ENCODE data around the gene MRPL38. TPM values are rescaled to one million over a fixed set of nuclear protein-coding genes. Genes with fewer than 3 reads are reported as not detected.

The MRPL38 gene
- total RNA-seq, 1 donor from 2014 or later: 65.6 TPM

DNA sequence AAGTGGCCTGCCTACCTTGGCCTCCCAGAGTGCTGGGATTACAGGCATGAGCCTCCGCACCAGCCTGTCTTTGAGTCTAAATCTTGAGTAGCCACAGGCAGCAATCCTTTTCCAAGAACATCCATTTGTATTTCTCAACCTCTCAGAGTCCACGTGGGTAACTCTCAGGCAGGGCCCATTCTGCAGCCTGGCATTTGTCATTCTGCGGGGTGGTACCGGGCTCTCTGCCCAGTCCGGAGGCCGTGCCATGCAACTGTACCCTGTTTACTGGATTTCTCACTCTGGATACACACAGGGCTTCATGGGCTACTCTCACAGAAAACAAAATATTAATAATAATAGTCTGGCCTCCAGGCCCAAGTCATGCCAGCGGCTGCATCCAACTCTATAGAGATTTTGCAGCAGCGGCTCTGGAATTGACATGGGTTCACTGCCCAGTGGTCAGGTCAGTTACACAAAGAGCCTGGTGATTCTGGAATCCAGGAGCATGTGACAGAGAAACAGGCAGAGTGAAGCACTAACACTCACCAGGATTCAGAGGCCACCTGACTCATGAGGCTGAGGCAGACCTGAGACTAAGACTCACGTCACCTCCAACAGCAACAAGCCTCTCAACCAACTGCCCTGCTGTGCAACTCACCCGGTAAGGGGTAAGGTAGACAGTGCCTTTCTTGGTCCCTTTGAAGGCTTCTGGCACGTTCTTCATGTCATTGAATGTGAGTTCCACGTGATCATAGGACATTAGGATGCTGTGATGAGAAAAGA, 53.6 kb downstream of the MRPL38 start:
- DNase-seq (ENCODE audit: low read depth) (peak; percentile 63), FAIRE-seq (no peak)
- Histone ChIP-seq H3K9me3 (ENCODE audit: insufficient read depth, low read depth, low read length) (no peaks in the 10 kb centered on the region), H3K4me1 (ENCODE audit: insufficient read depth, low read length) (peaks cover 31% of the 10 kb centered on the region), H3K4me2 (ENCODE audit: low read length) (no peak overlapping the region), H3K4me3 (ENCODE audit: insufficient read depth, low read depth, low read length) (no peak overlapping the region), H3K79me2 (ENCODE audit: insufficient read depth, low read length) (peaks cover 7% of the 10 kb centered on the region), H3K27ac (ENCODE audit: low read depth, low read length) (peak overlapping the region; percentile 67), H3K9ac (ENCODE audit: low read length) (peak overlapping the region; percentile 54), H3K27me3 (ENCODE audit: insufficient read depth, low read length) (no peaks in the 10 kb centered on the region), H3K36me3 (ENCODE audit: insufficient read depth, low read length) (peaks cover 10% of the 10 kb centered on the region), H4K20me1 (ENCODE audit: insufficient read depth, low read length) (peaks cover 6% of the 10 kb centered on the region), H2AFZ (ENCODE audit: low read depth, low read length) (no peak overlapping the region)
- no peak overlapping the region for H3K4me3 Mint-ChIP-seq (ENCODE audit: unreplicated experiment)
- H3K36me3 Mint-ChIP-seq (ENCODE audit: low read depth, unreplicated experiment): peaks cover 21% of the 10 kb centered on the region
- H3K4me1 Mint-ChIP-seq (ENCODE audit: low read depth, unreplicated experiment): peaks cover 9% of the 10 kb centered on the region
- no peaks in the 10 kb centered on the region for H3K27me3 Mint-ChIP-seq (ENCODE audit: low read depth, unreplicated experiment)
- no peak overlapping the region for H3K27ac Mint-ChIP-seq (ENCODE audit: unreplicated experiment)
- TF ChIP-seq EZH2 (IDR thresholded peaks at IDR 0.05; ENCODE audit: insufficient read depth, low read length): no peak
- TF ChIP-seq, protein P1, sequence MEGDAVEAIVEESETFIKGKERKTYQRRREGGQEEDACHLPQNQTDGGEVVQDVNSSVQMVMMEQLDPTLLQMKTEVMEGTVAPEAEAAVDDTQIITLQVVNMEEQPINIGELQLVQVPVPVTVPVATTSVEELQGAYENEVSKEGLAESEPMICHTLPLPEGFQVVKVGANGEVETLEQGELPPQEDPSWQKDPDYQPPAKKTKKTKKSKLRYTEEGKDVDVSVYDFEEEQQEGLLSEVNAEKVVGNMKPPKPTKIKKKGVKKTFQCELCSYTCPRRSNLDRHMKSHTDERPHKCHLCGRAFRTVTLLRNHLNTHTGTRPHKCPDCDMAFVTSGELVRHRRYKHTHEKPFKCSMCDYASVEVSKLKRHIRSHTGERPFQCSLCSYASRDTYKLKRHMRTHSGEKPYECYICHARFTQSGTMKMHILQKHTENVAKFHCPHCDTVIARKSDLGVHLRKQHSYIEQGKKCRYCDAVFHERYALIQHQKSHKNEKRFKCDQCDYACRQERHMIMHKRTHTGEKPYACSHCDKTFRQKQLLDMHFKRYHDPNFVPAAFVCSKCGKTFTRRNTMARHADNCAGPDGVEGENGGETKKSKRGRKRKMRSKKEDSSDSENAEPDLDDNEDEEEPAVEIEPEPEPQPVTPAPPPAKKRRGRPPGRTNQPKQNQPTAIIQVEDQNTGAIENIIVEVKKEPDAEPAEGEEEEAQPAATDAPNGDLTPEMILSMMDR (IDR thresholded peaks at IDR 0.05; ENCODE audit: insufficient read depth, low read depth, low read length): no peak
- no peaks in the 10 kb centered on the region for H3K9me3 Mint-ChIP-seq (ENCODE audit: unreplicated experiment)

DNA sequence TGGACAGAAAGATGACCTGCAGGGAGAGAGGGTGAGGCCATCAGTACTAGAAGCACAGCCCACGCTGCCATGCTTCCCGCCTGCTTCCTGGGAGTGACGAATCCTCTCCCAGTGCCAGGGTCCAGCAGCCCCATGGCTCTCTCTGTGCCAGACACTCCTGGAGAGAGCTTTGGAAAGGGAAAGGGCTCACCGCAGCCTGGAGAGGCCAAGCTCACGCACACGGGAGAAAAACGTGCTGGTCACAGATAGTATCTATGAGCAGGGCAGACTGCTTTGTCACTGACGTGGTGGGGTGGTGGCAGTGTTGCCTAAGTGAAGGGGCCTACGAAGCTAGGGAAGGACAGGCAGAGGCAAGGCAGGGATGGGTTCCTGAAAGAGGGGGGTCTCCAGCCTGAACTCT, 55.0 kb downstream of the MRPL38 start:
- no peak overlapping the region for H3K27ac ChIP-seq (ENCODE audit: low read depth, low read length)
- H3K4me1 Mint-ChIP-seq (ENCODE audit: low read depth, unreplicated experiment): peaks cover 14% of the 10 kb centered on the region
- no peaks in the 10 kb centered on the region for H3K9me3 Mint-ChIP-seq (ENCODE audit: unreplicated experiment)
- no peak overlapping the region for H3K9ac ChIP-seq (ENCODE audit: low read length)
- H3K4me2 ChIP-seq (ENCODE audit: low read length): no peak overlapping the region
- no peaks in the 10 kb centered on the region for H3K27me3 Mint-ChIP-seq (ENCODE audit: low read depth, unreplicated experiment)
- peaks cover 10% of the 10 kb centered on the region for H3K36me3 ChIP-seq (ENCODE audit: insufficient read depth, low read length)
- H4K20me1 ChIP-seq (ENCODE audit: insufficient read depth, low read length): peaks cover 6% of the 10 kb centered on the region
- H3K27me3 ChIP-seq (ENCODE audit: insufficient read depth, low read length): no peaks in the 10 kb centered on the region
- peaks cover 36% of the 10 kb centered on the region for H3K4me1 ChIP-seq (ENCODE audit: insufficient read depth, low read length)
- no peak overlapping the region for H3K27ac Mint-ChIP-seq (ENCODE audit: unreplicated experiment)
- peaks cover 25% of the 10 kb centered on the region for H3K36me3 Mint-ChIP-seq (ENCODE audit: low read depth, unreplicated experiment)
- no peak for TF ChIP-seq EZH2 (IDR thresholded peaks at IDR 0.05; ENCODE audit: insufficient read depth, low read length)
- TF ChIP-seq, protein P1 (IDR thresholded peaks at IDR 0.05; ENCODE audit: insufficient read depth, low read depth, low read length): no peak
- no peaks in the 10 kb centered on the region for H3K9me3 ChIP-seq (ENCODE audit: insufficient read depth, low read depth, low read length)
- H3K79me2 ChIP-seq (ENCODE audit: insufficient read depth, low read length): peaks cover 7% of the 10 kb centered on the region
- no peak overlapping the region for H3K4me3 ChIP-seq (ENCODE audit: insufficient read depth, low read depth, low read length)
- no peak overlapping the region for H3K4me3 Mint-ChIP-seq (ENCODE audit: unreplicated experiment)
- no peak for FAIRE-seq
- no peak for DNase-seq (ENCODE audit: low read depth)
- no peak overlapping the region for H2AFZ ChIP-seq (ENCODE audit: low read depth, low read length)

DNA sequence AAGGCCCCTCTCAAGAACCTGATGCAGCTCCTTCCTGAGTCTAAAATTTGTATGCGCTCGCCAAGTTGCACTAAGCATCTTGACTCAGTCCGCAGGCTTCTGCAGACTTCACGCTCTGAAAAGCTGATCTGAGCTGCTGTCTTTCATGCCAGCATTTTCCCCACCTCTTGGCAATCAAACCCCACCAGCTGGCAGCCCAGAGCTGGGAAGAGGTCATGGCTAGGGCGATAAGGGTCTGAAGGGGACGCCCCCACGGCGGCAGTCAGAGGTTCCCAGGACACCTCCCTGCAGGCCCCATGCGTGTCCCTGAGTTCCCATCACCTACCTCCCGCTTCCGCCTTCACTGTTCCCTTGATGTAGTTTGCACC, 55.4 kb downstream of the MRPL38 start:
- no peak overlapping the region for H3K27ac ChIP-seq (ENCODE audit: low read depth, low read length)
- H3K4me2 ChIP-seq (ENCODE audit: low read length): no peak overlapping the region
- peaks cover 33% of the 10 kb centered on the region for H3K4me1 ChIP-seq (ENCODE audit: insufficient read depth, low read length)
- TF ChIP-seq EZH2 (IDR thresholded peaks at IDR 0.05; ENCODE audit: insufficient read depth, low read length): no peak
- TF ChIP-seq, protein P1 (IDR thresholded peaks at IDR 0.05; ENCODE audit: insufficient read depth, low read depth, low read length): no peak
- no peak overlapping the region for H3K9ac ChIP-seq (ENCODE audit: low read length)
- no peaks in the 10 kb centered on the region for H3K27me3 Mint-ChIP-seq (ENCODE audit: low read depth, unreplicated experiment)
- H3K27ac Mint-ChIP-seq (ENCODE audit: unreplicated experiment): no peak overlapping the region
- H3K4me3 Mint-ChIP-seq (ENCODE audit: unreplicated experiment): no peak overlapping the region
- H3K9me3 Mint-ChIP-seq (ENCODE audit: unreplicated experiment): no peaks in the 10 kb centered on the region
- no peaks in the 10 kb centered on the region for H3K9me3 ChIP-seq (ENCODE audit: insufficient read depth, low read depth, low read length)
- H3K4me1 Mint-ChIP-seq (ENCODE audit: low read depth, unreplicated experiment): peaks cover 11% of the 10 kb centered on the region
- H3K36me3 ChIP-seq (ENCODE audit: insufficient read depth, low read length): peaks cover 10% of the 10 kb centered on the region
- H3K27me3 ChIP-seq (ENCODE audit: insufficient read depth, low read length): no peaks in the 10 kb centered on the region
- H3K4me3 ChIP-seq (ENCODE audit: insufficient read depth, low read depth, low read length): no peak overlapping the region
- H3K36me3 Mint-ChIP-seq (ENCODE audit: low read depth, unreplicated experiment): peaks cover 25% of the 10 kb centered on the region
- peaks cover 2% of the 10 kb centered on the region for H3K79me2 ChIP-seq (ENCODE audit: insufficient read depth, low read length)
- DNase-seq (ENCODE audit: low read depth) (no peak), FAIRE-seq (no peak)
- H2AFZ ChIP-seq (ENCODE audit: low read depth, low read length): no peak overlapping the region
- H4K20me1 ChIP-seq (ENCODE audit: insufficient read depth, low read length): peaks cover 6% of the 10 kb centered on the region

Data from astrocyte (in vitro differentiated cells and primary cell).